Erythroblast (primary cell): ENCODE data around the gene CANT1.

ENCODE experiments used
- GATA1 ChIP-seq: IDR thresholded peaks from 2 replicates; pipeline ENCODE4 v1.6.1; 2011; ENCODE audit warnings: low read depth, mild to moderate bottlenecking, control low read depth, low read length, moderate library complexity
- POLR2A ChIP-seq: IDR thresholded peaks from 2 replicates; pipeline ENCODE4 v1.6.1; 2011; ENCODE audit warnings: mild to moderate bottlenecking, low read length

- TF ChIP-seq POLR2A = no peak
- TF ChIP-seq GATA1 = no peak
Observed at GRCh38 chr17:78956254-78956653, 53.3 kb downstream of the CANT1 start.
